Liver (tissue), 9 donors: ENCODE measurements around the gene SUSD4. TPM values are rescaled to one million over a fixed set of nuclear protein-coding genes. Genes with fewer than 3 reads are reported as not detected.

Experiments used
- DNase-seq: peaks from one replicate; pipeline ENCODE4 v3.0.0-alpha.2; 2017; ENCODE audit warnings: low spot score
- H3K27ac ChIP-seq, 2 donors: one replicate each; pipeline ENCODE4 v1.7.0; 2013; ENCODE audit warnings: inconsistent platforms in 2 of 2, low read length in 2 of 2, control low read depth in 1 of 2, low read depth in 1 of 2, mild to moderate bottlenecking in 1 of 2
- H3K27me3 ChIP-seq, 4 donors: one replicate each; pipeline versions ENCODE4 v1.6.1 to v1.7.0; 2013; ENCODE audit warnings: low read length in 3 of 4, inconsistent platforms in 1 of 4, mild to moderate bottlenecking in 1 of 4, moderate library complexity in 1 of 4; ENCODE audit not compliant: control insufficient read depth in 4 of 4, insufficient read depth in 4 of 4
- H3K36me3 ChIP-seq, 4 donors: one replicate each; pipeline versions ENCODE4 v1.6.1 to v1.7.0; 2013; ENCODE audit warnings: low read length in 3 of 4, mild to moderate bottlenecking in 3 of 4, low read depth in 1 of 4, moderate library complexity in 1 of 4; ENCODE audit not compliant: control insufficient read depth in 4 of 4, insufficient read depth in 3 of 4
- H3K4me1 ChIP-seq, 4 donors: one replicate each; pipeline versions ENCODE4 v1.6.1 to v1.7.0; 2013; ENCODE audit warnings: low read length in 3 of 4, mild to moderate bottlenecking in 3 of 4, moderate library complexity in 1 of 4; ENCODE audit not compliant: control insufficient read depth in 4 of 4, insufficient read depth in 4 of 4
- H3K4me3 ChIP-seq, 3 donors: one replicate each; pipeline versions ENCODE4 v1.6.1 to v1.7.0; 2013; ENCODE audit warnings: low read length in 3 of 3, control low read depth in 1 of 3, low read depth in 1 of 3, mild to moderate bottlenecking in 1 of 3
- H3K9ac ChIP-seq, 2 donors: one replicate each; pipeline ENCODE4 v1.7.0; 2013; ENCODE audit warnings: low read length in 2 of 2, mild to moderate bottlenecking in 2 of 2, moderate library complexity in 2 of 2, control low read depth in 1 of 2, low read depth in 1 of 2
- H3K9me3 ChIP-seq, 4 donors: one replicate each; pipeline versions ENCODE4 v1.6.1 to v1.7.0; 2013; ENCODE audit warnings: low read length in 3 of 4; ENCODE audit not compliant: control insufficient read depth in 4 of 4
- ATF3 ChIP-seq: IDR thresholded peaks from 2 replicates; pipeline ENCODE4 v1.6.1; 2016; ENCODE audit warnings: antibody characterized with exemption
- EGR1 ChIP-seq, 2 donors: IDR thresholded peaks; 2 replicates each; pipeline ENCODE4 v1.6.1; 2016 to 2018; ENCODE audit warnings: antibody characterized with exemption in 2 of 2, low read depth in 2 of 2
- FOXA1 ChIP-seq: IDR thresholded peaks from 2 replicates; pipeline ENCODE4 v1.6.1; 2016; ENCODE audit warnings: antibody characterized with exemption
- GABPA ChIP-seq, 2 donors: IDR thresholded peaks in 1 of 2; conservative IDR thresholded peaks in 1 of 2; 2 replicates each; pipeline ENCODE4 v1.6.1; 2016; ENCODE audit warnings: antibody characterized with exemption in 2 of 2, mild to moderate bottlenecking in 1 of 2, moderate library complexity in 1 of 2
- HNF4A ChIP-seq, 2 donors: conservative IDR thresholded peaks; 2 replicates each; pipeline ENCODE4 v1.6.1; 2016; ENCODE audit warnings: antibody characterized with exemption in 2 of 2, mild to moderate bottlenecking in 2 of 2
- HNF4G ChIP-seq: IDR thresholded peaks from 2 replicates; pipeline ENCODE4 v1.6.1; 2016; ENCODE audit warnings: antibody characterized with exemption
- JUND ChIP-seq, 2 donors: IDR thresholded peaks; 2 replicates each; pipeline ENCODE4 v1.6.1; 2016; ENCODE audit warnings: antibody characterized with exemption in 2 of 2
- NR2F2 ChIP-seq: IDR thresholded peaks from 2 replicates; pipeline ENCODE4 v1.6.1; 2016; ENCODE audit warnings: antibody characterized with exemption
- RAD21 ChIP-seq, 2 donors: IDR thresholded peaks; 2 replicates each; pipeline ENCODE4 v1.6.1; 2016; ENCODE audit warnings: antibody characterized with exemption in 2 of 2, mild to moderate bottlenecking in 2 of 2
- REST ChIP-seq: IDR thresholded peaks from 2 replicates; pipeline ENCODE4 v1.6.1; 2016; ENCODE audit warnings: antibody characterized with exemption, mild to moderate bottlenecking
- RXRA ChIP-seq, 2 donors: IDR thresholded peaks; 2 replicates each; pipeline ENCODE4 v1.6.1; 2017 to 2018; ENCODE audit warnings: antibody characterized with exemption in 2 of 2, mild to moderate bottlenecking in 1 of 2
- SP1 ChIP-seq: IDR thresholded peaks from 2 replicates; pipeline ENCODE4 v1.6.1; 2018; ENCODE audit warnings: antibody characterized with exemption, mild to moderate bottlenecking
- TAF1 ChIP-seq: conservative IDR thresholded peaks from 2 replicates; pipeline ENCODE4 v1.6.1; 2016; ENCODE audit warnings: antibody characterized with exemption, mild to moderate bottlenecking
- YY1 ChIP-seq: IDR thresholded peaks from 2 replicates; pipeline ENCODE4 v1.6.1; 2016; ENCODE audit warnings: antibody characterized with exemption, mild to moderate bottlenecking
- ZBTB33 ChIP-seq: IDR thresholded peaks from 2 replicates; pipeline ENCODE4 v1.6.1; 2016; ENCODE audit warnings: antibody characterized with exemption
- WGBS: extraction: QIAGEN DNeasy Blood & Tissue Kit; methylation state at CpG from one replicate; pipeline ENCODE4 v1.1.7; 2013; 5-methylcytosine and 5-hydroxymethylcytosine counted together
- polyA plus RNA-seq, 2 donors: library from polyadenylated mRNA; stranded (reverse) in 1 of 2; unstranded in 1 of 2; fragments of 200-250 nt in 1 of 2; fragments of >200 nt in 1 of 2; fragmentation: Nextera tagmentation in 1 of 2; extraction: Ambion mirVana in 1 of 2; gene quantifications; one replicate each; pipeline versions ENCODE4 v1.2.1 to v1.2.3, GENCODE V29; 2013 to 2015
- total RNA-seq, 2 donors: library from RNA; depleted of rRNA; stranded (reverse); fragments of >200 nt; gene quantifications; one replicate each; pipeline ENCODE4 v1.2.3, GENCODE V29; 2014
- TF ChIP-seq, protein P1 (sequence below): fragments of 150-350 bp; IDR thresholded peaks from 2 replicates; pipeline ENCODE4 v1.5.1; 2017; ENCODE audit warnings: improper control_type of control experiment, low read depth, low read length; ENCODE audit not compliant: missing input control
- donor health status: healthy.
- donor health status: healthy.
- donor health status: healthy.
- donor health status: healthy.
- donor health status: healthy.

The SUSD4 gene
- total and polyA plus RNA-seq, 4 donors, result 1.1 to 3.8 (median 1.8) TPM

GRCh38 chr1:223264983-223265908 is 98.7 kb downstream of the SUSD4 start:
- Histone ChIP-seq H3K9me3 (no peaks in the 10 kb centered on the region), H3K27ac (no peak overlapping the region), H3K4me1 (peaks cover 2 to 15% (median 3%) of the 10 kb centered on the region in 4 donors), H3K36me3 (no peaks in the 10 kb centered on the region), H3K9ac (no peak overlapping the region), H3K27me3 (no peaks in the 10 kb centered on the region), H3K4me3 (no peak overlapping the region)
- DNase-seq, result no peak
- 89% methylated on average over 10 of the region's 10 CpGs for WGBS
- TF ChIP-seq RXRA (IDR thresholded peaks at IDR 0.05) (no peak), JUND (IDR thresholded peaks at IDR 0.05) (no peak), GABPA (IDR thresholded peaks at IDR 0.05 in 1 of 2, conservative IDR thresholded peaks at IDR 0.05 in 1 of 2) (no peak), REST (no peak), ZBTB33 (no peak), ATF3 (no peak), HNF4A (conservative IDR thresholded peaks at IDR 0.05) (no peak), FOXA1 (no peak), SP1 (no peak), NR2F2 (no peak), RAD21 (IDR thresholded peaks at IDR 0.05) (no peak), TAF1 (no peak), EGR1 (IDR thresholded peaks at IDR 0.05; ENCODE audit: low read depth in 2 of 2) (no peak)

- 67% methylated on average over 8 of the region's 8 CpGs for WGBS
- no peaks in the 10 kb centered on the region for H3K36me3 ChIP-seq
- H3K4me3 ChIP-seq, result no peak overlapping the region
- H3K9ac ChIP-seq, result no peak overlapping the region
- H3K27ac ChIP-seq, result no peak overlapping the region
- TF ChIP-seq HNF4G, result no peak
- no peak for TF ChIP-seq ATF3
- TF ChIP-seq HNF4A (conservative IDR thresholded peaks at IDR 0.05), result no peak
- no peak for TF ChIP-seq JUND (IDR thresholded peaks at IDR 0.05)
- TF ChIP-seq FOXA1, result no peak
- no peak for TF ChIP-seq RAD21 (IDR thresholded peaks at IDR 0.05)
- no peak for TF ChIP-seq REST
- TF ChIP-seq, protein P1, sequence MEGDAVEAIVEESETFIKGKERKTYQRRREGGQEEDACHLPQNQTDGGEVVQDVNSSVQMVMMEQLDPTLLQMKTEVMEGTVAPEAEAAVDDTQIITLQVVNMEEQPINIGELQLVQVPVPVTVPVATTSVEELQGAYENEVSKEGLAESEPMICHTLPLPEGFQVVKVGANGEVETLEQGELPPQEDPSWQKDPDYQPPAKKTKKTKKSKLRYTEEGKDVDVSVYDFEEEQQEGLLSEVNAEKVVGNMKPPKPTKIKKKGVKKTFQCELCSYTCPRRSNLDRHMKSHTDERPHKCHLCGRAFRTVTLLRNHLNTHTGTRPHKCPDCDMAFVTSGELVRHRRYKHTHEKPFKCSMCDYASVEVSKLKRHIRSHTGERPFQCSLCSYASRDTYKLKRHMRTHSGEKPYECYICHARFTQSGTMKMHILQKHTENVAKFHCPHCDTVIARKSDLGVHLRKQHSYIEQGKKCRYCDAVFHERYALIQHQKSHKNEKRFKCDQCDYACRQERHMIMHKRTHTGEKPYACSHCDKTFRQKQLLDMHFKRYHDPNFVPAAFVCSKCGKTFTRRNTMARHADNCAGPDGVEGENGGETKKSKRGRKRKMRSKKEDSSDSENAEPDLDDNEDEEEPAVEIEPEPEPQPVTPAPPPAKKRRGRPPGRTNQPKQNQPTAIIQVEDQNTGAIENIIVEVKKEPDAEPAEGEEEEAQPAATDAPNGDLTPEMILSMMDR, result no peak
- TF ChIP-seq YY1, result no peak
- TF ChIP-seq TAF1, result no peak
- no peak for DNase-seq
- H3K9me3 ChIP-seq, result no peaks in the 10 kb centered on the region
- no peaks in the 10 kb centered on the region for H3K27me3 ChIP-seq
- H3K4me1 ChIP-seq, result peaks cover 0 to 9% (median under 1%) of the 10 kb centered on the region in 4 donors
Measured at GRCh38 chr1:223264529-223264928, 99.4 kb downstream of the SUSD4 start.
